HCT116 (cell line): ENCODE measurements around the gene LY6G5B. TPM values are rescaled to one million over a fixed set of nuclear protein-coding genes. Genes with fewer than 3 reads are reported as not detected.

Experiments used
- ATAC-seq: fragments of 200-7000 bp; cut with Tn5 transposase; 2 replicates; pipeline ENCODE4 v1.9.1; 2020; ENCODE audit warnings: mild to moderate bottlenecking, moderate library complexity
- BruUV-seq: library from RNA; stranded (reverse); fragments of 400-500 nt; replicated peaks from 2 replicates; lab custom pipeline; 2021; lab: Mats Ljungman, UMichigan
- CTCF ChIA-PET: fragments of 300-600 bp; sonication (Branson Sonifier 250); formaldehyde crosslinking; loops from one replicate; lab custom pipeline; 2021; ENCODE audit warnings: antibody characterized with exemption; lab: Charles Lee
- POLR2A ChIA-PET: fragments of 300-600, 350-600 bp; sonication (Branson Sonifier 250); formaldehyde crosslinking; loops from one replicate; lab custom pipeline; 2021; ENCODE audit warnings: antibody characterized with exemption; lab: Charles Lee
- RAD21 ChIA-PET, 2 experiments: fragments of 300-600 bp; sonication (Branson Sonifier 250); formaldehyde crosslinking; loops; one replicate each; lab custom pipeline; 2023; ENCODE audit warnings: low total read pairs in 2 of 2; ENCODE audit not compliant: uncharacterized antibody in 2 of 2, unreplicated experiment in 2 of 2, low non-redundant PET in 1 of 2; lab: Charles Lee
- DNase-seq: peaks from one replicate; pipeline ENCODE4 v3.0.0-alpha.2; 2010; ENCODE audit warnings: low read depth, low spot score
- H2AFZ ChIP-seq: fragments of 200-600 bp; shearing (Covaris generic), sonication (generic); 2 replicates; pipeline ENCODE4 v1.6.1; 2017; ENCODE audit warnings: low read depth, mixed run types, mixed read lengths, antibody characterized with exemption, low read length; ENCODE audit not compliant: poor library complexity, severe bottlenecking
- H3K27ac ChIP-seq: 2 replicates; pipeline ENCODE4 v1.5.1; 2012; ENCODE audit warnings: low read depth, low read length
- H3K27me3 ChIP-seq: fragments of 200-600 bp; sonication (generic); 2 replicates; pipeline ENCODE4 v1.6.1; 2016; ENCODE audit warnings: mixed run types, low read length, mixed read lengths; ENCODE audit not compliant: insufficient read depth
- H3K36me3 ChIP-seq, 2 experiments: fragments of 200-500 bp in 1 of 2; fragments of 200-600 bp in 1 of 2; sonication (Bioruptor generic) in 1 of 2; sonication (generic) in 1 of 2; 2 replicates each; pipeline versions ENCODE4 v1.5.1 to v1.6.1; 2014 to 2016; ENCODE audit warnings: low read length in 2 of 2, inconsistent platforms in 1 of 2, mixed read lengths in 1 of 2, mixed run types in 1 of 2; ENCODE audit not compliant: insufficient read depth in 2 of 2, control insufficient read depth in 1 of 2
- H3K4me1 ChIP-seq, 2 experiments: fragments of 200-600 bp in 1 of 2; sonication (generic) in 1 of 2; 2 replicates each; pipeline versions ENCODE4 v1.5.1 to v1.6.1; 2012 to 2017; ENCODE audit warnings: low read length in 2 of 2, inconsistent platforms in 1 of 2, mild to moderate bottlenecking in 1 of 2, mixed read lengths in 1 of 2, mixed run types in 1 of 2, moderate library complexity in 1 of 2; ENCODE audit not compliant: insufficient read depth in 2 of 2, control insufficient read depth in 1 of 2
- H3K4me2 ChIP-seq: fragments of 200-600 bp; sonication (generic); 2 replicates; pipeline ENCODE4 v1.6.1; 2017; ENCODE audit warnings: mixed run types, low read length, mixed read lengths
- H3K4me3 ChIP-seq, 2 experiments: fragments of 200-600 bp in 1 of 2; sonication (generic) in 1 of 2; replicated peaks in 1 of 2; 2 replicates each; pipeline ENCODE4 v1.5.1; 2011 to 2016; ENCODE audit warnings: low read length in 2 of 2, control low read depth in 1 of 2, low read depth in 1 of 2, mild to moderate bottlenecking in 1 of 2, mixed read lengths in 1 of 2, mixed run types in 1 of 2
- H3K79me2 ChIP-seq: fragments of 200-600 bp; sonication (generic); 2 replicates; pipeline ENCODE4 v1.6.1; 2017; ENCODE audit warnings: mild to moderate bottlenecking, mixed run types, low read length, moderate library complexity, mixed read lengths; ENCODE audit not compliant: insufficient read depth
- H3K9ac ChIP-seq: fragments of 200-600 bp; sonication (generic); 2 replicates; pipeline ENCODE4 v1.6.1; 2016; ENCODE audit warnings: low read length, mixed read lengths
- H3K9me2 ChIP-seq: fragments of 200-600 bp; sonication (generic), shearing (Covaris generic); 2 replicates; pipeline ENCODE4 v1.6.1; 2017; ENCODE audit warnings: mixed run types, mild to moderate bottlenecking, moderate library complexity; ENCODE audit not compliant: insufficient read depth
- H3K9me3 ChIP-seq, 2 experiments: fragments of 200-500 bp in 1 of 2; fragments of 200-600 bp in 1 of 2; sonication (Bioruptor generic) in 1 of 2; sonication (generic) in 1 of 2; 2 replicates each; pipeline ENCODE4 v1.6.1; 2014 to 2017; ENCODE audit warnings: low read length in 2 of 2, mixed read lengths in 2 of 2, inconsistent platforms in 1 of 2, low read depth in 1 of 2, mild to moderate bottlenecking in 1 of 2, mixed run types in 1 of 2, moderate library complexity in 1 of 2; ENCODE audit not compliant: control insufficient read depth in 1 of 2, insufficient read depth in 1 of 2
- H4K20me1 ChIP-seq: fragments of 200-600 bp; sonication (generic), shearing (Covaris generic); 2 replicates; pipeline ENCODE4 v1.6.1; 2017; ENCODE audit warnings: mixed run types, mild to moderate bottlenecking, moderate library complexity; ENCODE audit not compliant: insufficient read depth
- CEBPB ChIP-seq: IDR thresholded peaks from 2 replicates; pipeline ENCODE4 v1.6.1; 2012; ENCODE audit warnings: low read depth
- ELF1 ChIP-seq: IDR thresholded peaks from 2 replicates; pipeline ENCODE4 v1.6.1; 2012; ENCODE audit warnings: low read depth, borderline replicate concordance
- FOSL1 ChIP-seq: IDR thresholded peaks from 2 replicates; pipeline ENCODE4 v1.6.1; 2012; ENCODE audit warnings: low read depth
- MAX ChIP-seq: IDR thresholded peaks from 2 replicates; pipeline ENCODE4 v1.6.1; 2012
- POLR2A ChIP-seq: IDR thresholded peaks from 2 replicates; pipeline ENCODE4 v1.7.0; 2011; ENCODE audit warnings: borderline replicate concordance; ENCODE audit not compliant: insufficient read depth, insufficient read length; ENCODE audit errors: extremely low read depth
- RAD21 ChIP-seq: IDR thresholded peaks from 2 replicates; pipeline ENCODE4 v1.6.1; 2012; ENCODE audit warnings: low read depth, mild to moderate bottlenecking
- YY1 ChIP-seq: IDR thresholded peaks from 2 replicates; pipeline ENCODE4 v1.6.1; 2011; ENCODE audit warnings: low read length, low read depth, moderate library complexity, mild to moderate bottlenecking; ENCODE audit not compliant: insufficient replicate concordance; ENCODE audit errors: extremely low read depth
- intact Hi-C: fragments of 100-400 bp; cut with micrococcal nuclease; formaldehyde crosslinking; loops from 2 replicates; pipeline ENCODE4 v1.10.0; 2022
- total RNA-seq: library from RNA; stranded (reverse); gene quantifications from one replicate; pipeline ENCODE4 v1.2.1, GENCODE V29; 2021; ENCODE audit not compliant: unreplicated experiment
- TF ChIP-seq, protein P1 (sequence below), 3 experiments: fragments of 200-600 bp in 1 of 3; sonication (generic) in 1 of 3; IDR thresholded peaks in 2 of 3; conservative IDR thresholded peaks in 1 of 3; 2 replicates each; pipeline ENCODE4 v1.5.1; 2012 to 2017; ENCODE audit warnings: low read depth in 2 of 3, low read length in 2 of 3, antibody characterized with exemption in 1 of 3, borderline replicate concordance in 1 of 3, control low read depth in 1 of 3, mild to moderate bottlenecking in 1 of 3, mixed read lengths in 1 of 3, mixed run types in 1 of 3, moderate library complexity in 1 of 3; ENCODE audit not compliant: insufficient read depth in 1 of 3

Gene LY6G5B
- total RNA-seq, 1 experiment from 2014 or later = 15.4 TPM

- peak overlapping the region; percentile 31; the same call in 1 of the 2 replicates for H3K4me2 ChIP-seq
- H3K27ac ChIP-seq = no peak overlapping the region
- DNase-seq (no peak), ATAC-seq (no peak)
- RAD21 ChIA-PET = interaction anchor here in 1 of 2 experiments (0.7 kb wide), 1 partner anchor 18 kb away, joined by 3 read pairs; no protein-coding TSS in a partner anchor
- H3K79me2 ChIP-seq = no peaks in the 10 kb centered on the region
- no peak for TF ChIP-seq FOSL1
- no peak for TF ChIP-seq ELF1
- no peak for TF ChIP-seq YY1
- TF ChIP-seq MAX = no peak
- peaks cover 13 to 24% of the 10 kb centered on the region in 2 experiments; a peak in 3 of 4 replicates for H3K4me1 ChIP-seq
- H4K20me1 ChIP-seq = no peaks in the 10 kb centered on the region
- no peak overlapping the region for H2AFZ ChIP-seq
- no TSS peak for BruUV-seq
- H3K9me3 ChIP-seq = no peaks in the 10 kb centered on the region
- H3K9ac ChIP-seq = no peak overlapping the region
- CTCF ChIA-PET = interaction anchor here (1.4 kb wide), 1 partner anchor 58 kb away, joined by 3 read pairs; no protein-coding TSS in a partner anchor
- no peaks in the 10 kb centered on the region for H3K27me3 ChIP-seq
- intact Hi-C loops = no loop called here
- POLR2A ChIA-PET = interaction anchor here (0.6 kb wide), 1 partner anchor 1461 kb away, joined by 3 read pairs; no protein-coding TSS in a partner anchor
- no peaks in the 10 kb centered on the region for H3K36me3 ChIP-seq
- H3K4me3 ChIP-seq = no peak overlapping the region
- no peaks in the 10 kb centered on the region for H3K9me2 ChIP-seq
Observed at GRCh38 chr6:31711233-31711632, 41.5 kb downstream of the LY6G5B start.

GRCh38 chr6:31712296-31712695, 42.5 kb downstream of the LY6G5B start:
- ATAC-seq (peak; percentile 70), DNase-seq (no peak)
- Histone ChIP-seq H3K27me3 (no peaks in the 10 kb centered on the region), H3K79me2 (no peaks in the 10 kb centered on the region), H3K4me2 (no peak overlapping the region), H4K20me1 (no peaks in the 10 kb centered on the region), H3K27ac (no peak overlapping the region), H3K36me3 (no peaks in the 10 kb centered on the region), H3K4me3 (no peak overlapping the region), H3K9me2 (no peaks in the 10 kb centered on the region), H3K9me3 (no peaks in the 10 kb centered on the region), H3K9ac (no peak overlapping the region), H2AFZ (no peak overlapping the region), H3K4me1 (peaks cover 16 to 27% of the 10 kb centered on the region in 2 experiments; a peak in 3 of 4 replicates)
- POLR2A ChIA-PET = interaction anchor here (1.1 kb wide), 1 partner anchor 115 kb away, joined by 3 read pairs; the partner anchor contains the start of gene HSPA1B
- intact Hi-C loops = no loop called here
- CTCF ChIA-PET = interaction anchor here (1.0 to 1.5 kb wide), 4 partner anchors 9 to 118 kb away, joined by 3 to 4 read pairs (median 3); partner anchors contain the start of genes ABHD16A and CLIC1
- no peak for TF ChIP-seq MAX
- TF ChIP-seq POLR2A = no peak
- TF ChIP-seq, protein P1, sequence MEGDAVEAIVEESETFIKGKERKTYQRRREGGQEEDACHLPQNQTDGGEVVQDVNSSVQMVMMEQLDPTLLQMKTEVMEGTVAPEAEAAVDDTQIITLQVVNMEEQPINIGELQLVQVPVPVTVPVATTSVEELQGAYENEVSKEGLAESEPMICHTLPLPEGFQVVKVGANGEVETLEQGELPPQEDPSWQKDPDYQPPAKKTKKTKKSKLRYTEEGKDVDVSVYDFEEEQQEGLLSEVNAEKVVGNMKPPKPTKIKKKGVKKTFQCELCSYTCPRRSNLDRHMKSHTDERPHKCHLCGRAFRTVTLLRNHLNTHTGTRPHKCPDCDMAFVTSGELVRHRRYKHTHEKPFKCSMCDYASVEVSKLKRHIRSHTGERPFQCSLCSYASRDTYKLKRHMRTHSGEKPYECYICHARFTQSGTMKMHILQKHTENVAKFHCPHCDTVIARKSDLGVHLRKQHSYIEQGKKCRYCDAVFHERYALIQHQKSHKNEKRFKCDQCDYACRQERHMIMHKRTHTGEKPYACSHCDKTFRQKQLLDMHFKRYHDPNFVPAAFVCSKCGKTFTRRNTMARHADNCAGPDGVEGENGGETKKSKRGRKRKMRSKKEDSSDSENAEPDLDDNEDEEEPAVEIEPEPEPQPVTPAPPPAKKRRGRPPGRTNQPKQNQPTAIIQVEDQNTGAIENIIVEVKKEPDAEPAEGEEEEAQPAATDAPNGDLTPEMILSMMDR (IDR thresholded peaks at IDR 0.05 in 2 of 3, conservative IDR thresholded peaks at IDR 0.05 in 1 of 3; ENCODE audit: borderline replicate concordance in 1 of 3, insufficient read depth in 1 of 3, low read depth in 2 of 3, low read length in 2 of 3) = peak in 2 of 3 experiments; percentile 22 to 38; a peak in 4 of 6 replicates
- TF ChIP-seq RAD21 = peak; percentile 60
- TF ChIP-seq CEBPB = no peak
- no TSS peak for BruUV-seq
- RAD21 ChIA-PET = no interaction called here
